WI38 (cell line): Measurements from ENCODE around the gene CHD6.

ENCODE experiments used
- H3K4me3 ChIP-seq: 2 replicates; pipeline ENCODE4 v1.5.1; 2011; ENCODE audit warnings: low read depth, mild to moderate bottlenecking, control low read depth, low read length
- CTCF ChIP-seq: IDR thresholded peaks from 2 replicates; pipeline ENCODE4 v1.5.1; 2012; ENCODE audit warnings: low read depth, mild to moderate bottlenecking, control low read depth, low read length

Gene CHD6

GRCh38 chr20:41587523-41587922, 30.7 kb downstream of the CHD6 start:
- H3K4me3 ChIP-seq, result no peak overlapping the region
- no peak for TF ChIP-seq CTCF

- TF ChIP-seq CTCF, result no peak
- no peak overlapping the region for H3K4me3 ChIP-seq
Observed at GRCh38 chr20:41586772-41587171, 31.4 kb downstream of the CHD6 start.

- H3K4me3 ChIP-seq, result no peak overlapping the region
- no peak for TF ChIP-seq CTCF
Observed at GRCh38 chr20:41580350-41580749, 37.8 kb downstream of the CHD6 start.

GRCh38 chr20:41577129-41578009, 40.8 kb downstream of the CHD6 start:
- no peak for TF ChIP-seq CTCF
- no peak overlapping the region for H3K4me3 ChIP-seq

GRCh38 chr20:41575412-41575811, 42.8 kb downstream of the CHD6 start:
- H3K4me3 ChIP-seq, result no peak overlapping the region
- TF ChIP-seq CTCF, result no peak

- H3K4me3 ChIP-seq, result no peak overlapping the region
- no peak for TF ChIP-seq CTCF
Observed at GRCh38 chr20:41574802-41575389, 43.3 kb downstream of the CHD6 start.

- no peak for TF ChIP-seq CTCF
- no peak overlapping the region for H3K4me3 ChIP-seq
Observed at GRCh38 chr20:41573955-41574354, 44.2 kb downstream of the CHD6 start.
